Left ventricle myocardium inferior (tissue), 1 donor: ENCODE results near the gene CEP78. TPM values are rescaled to one million over a fixed set of nuclear protein-coding genes. Genes with fewer than 3 reads are reported as not detected.
A peak's percentile ranks its signal among the peaks of the same experiment; 100 is the strongest.
"Not testable (repeated sequence)": the region's sequence is repeated elsewhere in the genome, so short reads cannot be mapped to it uniquely, and the experiment has no call there.

Experiments used
- DNase-seq: peaks from one replicate; pipeline ENCODE4 v3.0.0-alpha.2; 2020
- H3K27ac ChIP-seq: fragments of 200-600 bp; replicated peaks from 2 replicates; pipeline ENCODE4 v1.8.0; 2021
- H3K27me3 ChIP-seq: fragments of 200-600 bp; 2 replicates; pipeline ENCODE4 v1.8.0; 2021; ENCODE audit warnings: low read depth
- H3K36me3 ChIP-seq: fragments of 200-600 bp; 2 replicates; pipeline ENCODE4 v1.8.0; 2021
- H3K4me1 ChIP-seq: fragments of 200-600 bp; 2 replicates; pipeline ENCODE4 v1.8.0; 2021
- H3K4me3 ChIP-seq: fragments of 200-600 bp; 2 replicates; pipeline ENCODE4 v1.8.0; 2021; ENCODE audit warnings: mild to moderate bottlenecking, moderate library complexity
- H3K9me3 ChIP-seq: fragments of 200-600 bp; replicated peaks from 2 replicates; pipeline ENCODE4 v1.8.0; 2021
- intact Hi-C: fragments of 100-400 bp; cut with micrococcal nuclease; formaldehyde crosslinking; loops from one replicate; pipeline ENCODE4 v1.11.0; 2022
- total RNA-seq: library from RNA; stranded (reverse); fragmentation: NEBNext Ultra II Directional; extraction: Animal tissue kit (Norgen Biotek cat#: 25700); gene quantifications from one replicate; pipeline ENCODE4 v1.2.1, GENCODE V29; 2021
- TF ChIP-seq, protein P1 (sequence below): fragments of 200-600 bp; IDR thresholded peaks from 2 replicates; pipeline ENCODE4 v1.8.0; 2021; ENCODE audit warnings: antibody characterized with exemption, mild to moderate bottlenecking, borderline replicate concordance
- donor health status: DM: no; HTN: yes; CAD: no; lungs with severe emphysema.

CEP78 gene
- total RNA-seq, 1 donor from 2014 or later, result 3.4 TPM

DNA sequence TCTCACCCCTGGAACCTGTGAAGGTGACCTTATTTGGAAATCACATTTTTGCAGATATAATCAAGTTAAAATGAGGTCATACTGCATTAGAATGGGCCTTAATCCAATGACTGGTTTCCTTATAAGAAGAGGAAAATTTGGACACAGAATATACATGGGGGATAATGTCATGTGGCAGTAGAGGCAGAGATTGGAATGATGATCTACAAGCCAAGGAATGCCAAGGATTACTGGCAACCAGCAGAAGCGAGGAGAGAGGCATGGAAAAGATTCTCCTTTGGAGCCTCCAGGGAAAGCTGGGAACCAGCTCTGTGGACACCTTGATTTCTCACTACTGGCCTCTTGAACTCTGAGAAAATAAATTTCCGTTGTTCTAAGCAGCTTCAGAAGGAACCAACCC, 20.2 kb upstream of the CEP78 start:
- intact Hi-C loops, result no loop called here
- no peak for DNase-seq
- no peak overlapping the region for H3K27ac ChIP-seq
- H3K9me3 ChIP-seq, result no peaks in the 10 kb centered on the region
- TF ChIP-seq, protein P1, sequence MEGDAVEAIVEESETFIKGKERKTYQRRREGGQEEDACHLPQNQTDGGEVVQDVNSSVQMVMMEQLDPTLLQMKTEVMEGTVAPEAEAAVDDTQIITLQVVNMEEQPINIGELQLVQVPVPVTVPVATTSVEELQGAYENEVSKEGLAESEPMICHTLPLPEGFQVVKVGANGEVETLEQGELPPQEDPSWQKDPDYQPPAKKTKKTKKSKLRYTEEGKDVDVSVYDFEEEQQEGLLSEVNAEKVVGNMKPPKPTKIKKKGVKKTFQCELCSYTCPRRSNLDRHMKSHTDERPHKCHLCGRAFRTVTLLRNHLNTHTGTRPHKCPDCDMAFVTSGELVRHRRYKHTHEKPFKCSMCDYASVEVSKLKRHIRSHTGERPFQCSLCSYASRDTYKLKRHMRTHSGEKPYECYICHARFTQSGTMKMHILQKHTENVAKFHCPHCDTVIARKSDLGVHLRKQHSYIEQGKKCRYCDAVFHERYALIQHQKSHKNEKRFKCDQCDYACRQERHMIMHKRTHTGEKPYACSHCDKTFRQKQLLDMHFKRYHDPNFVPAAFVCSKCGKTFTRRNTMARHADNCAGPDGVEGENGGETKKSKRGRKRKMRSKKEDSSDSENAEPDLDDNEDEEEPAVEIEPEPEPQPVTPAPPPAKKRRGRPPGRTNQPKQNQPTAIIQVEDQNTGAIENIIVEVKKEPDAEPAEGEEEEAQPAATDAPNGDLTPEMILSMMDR, result no peak
- no peaks in the 10 kb centered on the region for H3K27me3 ChIP-seq
- H3K4me3 ChIP-seq, result no peak overlapping the region
- H3K4me1 ChIP-seq, result no peaks in the 10 kb centered on the region
- no peaks in the 10 kb centered on the region for H3K36me3 ChIP-seq

DNA sequence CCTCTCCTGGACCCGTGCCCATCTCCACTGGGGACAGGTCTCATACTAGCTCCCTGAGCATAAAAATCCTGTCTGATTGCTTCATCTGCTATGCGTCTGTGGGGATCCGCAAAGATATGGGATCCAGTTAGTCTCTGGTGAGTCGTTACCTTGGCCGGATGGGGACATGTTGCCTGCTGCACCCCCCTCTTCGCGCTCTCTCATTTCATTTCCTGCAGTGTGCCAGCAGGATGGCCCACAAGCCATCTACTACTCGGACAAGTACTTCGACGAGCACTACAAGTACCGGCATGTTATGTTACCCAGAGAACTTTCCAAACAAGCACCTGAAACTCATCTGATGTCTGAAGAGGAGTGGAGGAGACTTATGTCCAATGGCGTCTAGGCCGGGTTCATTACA, 17.0 kb upstream of the CEP78 start:
- Histone ChIP-seq H3K9me3 (no peaks in the 10 kb centered on the region), H3K27me3 (no peaks in the 10 kb centered on the region), H3K36me3 (no peaks in the 10 kb centered on the region), H3K27ac (no peak overlapping the region), H3K4me1 (no peaks in the 10 kb centered on the region), H3K4me3 (no peak overlapping the region)
- intact Hi-C loops, result no loop called here
- TF ChIP-seq, protein P1, result no peak
- DNase-seq, result no peak

DNA sequence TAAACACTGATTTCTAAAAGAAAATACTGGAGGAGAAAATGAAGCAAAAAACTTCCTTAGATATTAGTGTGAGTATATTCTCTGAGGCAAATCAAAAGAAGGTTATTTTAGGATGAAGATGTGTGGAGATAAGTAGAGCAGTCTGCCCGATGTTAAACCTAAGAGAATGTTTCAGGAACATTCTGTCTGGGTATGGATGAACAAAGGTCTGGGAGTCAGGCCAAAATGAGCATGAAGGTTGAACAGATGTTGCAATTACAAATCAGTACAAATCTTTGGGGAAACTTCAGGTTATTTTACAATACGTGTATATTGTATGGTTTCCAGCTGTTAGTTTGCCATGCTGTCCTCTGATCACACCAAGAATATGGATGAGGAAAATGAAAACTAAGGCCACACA, 14.4 kb upstream of the CEP78 start:
- intact Hi-C loops, result no loop called here
- no peak overlapping the region for H3K4me3 ChIP-seq
- no peak for DNase-seq
- no peak overlapping the region for H3K27ac ChIP-seq
- no peaks in the 10 kb centered on the region for H3K9me3 ChIP-seq
- TF ChIP-seq, protein P1, result no peak
- no peaks in the 10 kb centered on the region for H3K27me3 ChIP-seq
- no peaks in the 10 kb centered on the region for H3K36me3 ChIP-seq
- no peaks in the 10 kb centered on the region for H3K4me1 ChIP-seq

GRCh38 chr9:78221841-78222240, 14.0 kb upstream of the CEP78 start:
- H3K27me3 ChIP-seq, H3K9me3 ChIP-seq, H3K36me3 ChIP-seq, H3K27ac ChIP-seq, intact Hi-C loops, DNase-seq, H3K4me1 ChIP-seq, H3K4me3 ChIP-seq: not testable (repeated sequence)

- Histone ChIP-seq H3K36me3 (no peaks in the 10 kb centered on the region), H3K27me3 (no peaks in the 10 kb centered on the region), H3K4me3 (no peak overlapping the region), H3K9me3 (no peaks in the 10 kb centered on the region), H3K4me1 (peaks cover 10% of the 10 kb centered on the region), H3K27ac (no peak overlapping the region)
- TF ChIP-seq, protein P1, result no peak
- intact Hi-C loops, result no loop called here
- DNase-seq, result no peak
Measured at GRCh38 chr9:78230761-78231160, 5.1 kb upstream of the CEP78 start.

GRCh38 chr9:78232471-78232870, 3.4 kb upstream of the CEP78 start:
- peaks cover 24% of the 10 kb centered on the region for H3K4me1 ChIP-seq
- H3K9me3 ChIP-seq, H3K27ac ChIP-seq, intact Hi-C loops, H3K4me3 ChIP-seq, H3K27me3 ChIP-seq, DNase-seq, H3K36me3 ChIP-seq: not testable (repeated sequence)

GRCh38 chr9:78234810-78235209, 1.1 kb upstream of the CEP78 start:
- DNase-seq, result no peak
- intact Hi-C loops, result no loop called here
- Histone ChIP-seq H3K27me3 (no peaks in the 10 kb centered on the region), H3K4me3 (peak overlapping the region; percentile 99), H3K36me3 (no peaks in the 10 kb centered on the region), H3K27ac (no peak overlapping the region), H3K4me1 (peaks cover 24% of the 10 kb centered on the region), H3K9me3 (no peaks in the 10 kb centered on the region)
- TF ChIP-seq, protein P1, result no peak
